DMS79 (cell line): Measurements from ENCODE around the gene ZBTB48.
"Not testable (repeated sequence)": the region's sequence is repeated elsewhere in the genome, so short reads cannot be mapped to it uniquely, and the experiment has no call there.

Experiments used
- DNase-seq: peaks from one replicate; lab custom pipeline; 2025; lab: John Stamatoyannopoulos, UW

ZBTB48 gene

DNA sequence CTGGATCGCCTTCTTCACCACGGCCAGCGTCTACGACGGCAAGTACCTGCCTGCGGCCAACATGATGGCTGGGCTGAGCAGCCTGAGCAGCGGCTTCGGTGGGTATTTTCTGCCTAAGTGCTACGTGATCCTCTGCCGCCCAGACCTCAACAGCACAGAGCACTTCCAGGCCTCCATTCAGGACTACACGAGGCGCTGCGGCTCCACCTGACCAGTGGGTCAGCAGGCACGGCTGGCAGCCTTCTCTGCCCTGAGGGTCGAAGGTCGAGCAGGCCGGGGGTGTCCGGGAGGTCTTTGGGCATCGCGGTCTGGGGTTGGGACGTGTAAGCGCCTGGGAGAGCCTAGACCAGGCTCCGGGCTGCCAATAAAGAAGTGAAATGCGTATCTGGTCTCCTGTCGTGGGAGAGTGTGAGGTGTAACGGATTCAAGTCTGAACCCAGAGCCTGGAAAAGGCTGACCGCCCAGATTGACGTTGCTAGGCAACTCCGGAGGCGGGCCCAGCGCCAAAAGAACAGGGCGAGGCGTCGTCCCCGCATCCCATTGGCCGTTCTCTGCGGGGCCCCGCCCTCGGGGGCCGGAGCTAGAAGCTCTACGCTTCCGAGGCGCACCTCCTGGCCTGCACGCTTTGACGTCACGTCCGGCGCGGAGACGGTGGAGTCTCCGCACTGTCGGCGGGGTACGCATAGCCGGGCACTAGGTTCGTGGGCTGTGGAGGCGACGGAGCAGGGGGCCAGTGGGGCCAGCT, at the start of gene ZBTB48:
ZBTB48 (plus strand) TSS at position 621 of the 745 bp plus-strand sequence. CDS start 616 bp downstream, outside the sequence.
- DNase-seq, result peak; percentile 97

DNA sequence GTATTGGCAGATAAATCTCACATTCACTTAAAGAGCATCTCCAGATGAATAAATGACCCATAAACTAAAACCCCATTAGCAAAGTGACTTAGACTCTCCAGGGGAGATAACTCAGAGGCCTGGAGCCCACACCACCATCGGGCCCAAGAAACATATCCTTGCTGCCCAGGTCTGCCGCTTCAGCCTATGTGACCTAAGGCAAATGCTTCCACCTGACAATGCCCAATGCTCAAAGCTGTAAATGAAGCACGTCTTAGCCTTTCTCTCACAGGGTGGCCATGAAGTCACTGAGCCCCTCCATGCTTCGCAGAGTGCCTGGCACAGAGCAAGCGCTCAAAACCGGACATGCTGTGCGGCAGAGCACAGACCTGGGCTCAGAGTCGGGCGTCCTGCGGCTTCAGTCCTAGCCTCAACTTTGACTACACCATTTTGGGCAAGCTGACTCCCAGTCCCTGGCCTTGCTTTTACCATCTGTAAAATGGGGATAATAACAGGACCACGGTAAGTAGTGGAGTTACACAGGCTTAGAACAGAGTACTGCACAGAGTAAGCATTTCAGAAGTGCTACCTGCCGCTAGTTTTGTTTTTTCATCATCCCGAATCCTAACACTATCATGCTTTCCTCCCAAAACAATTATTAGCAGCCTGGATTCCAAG, 49.2 kb upstream of the ZBTB48 start:
- DNase-seq, result no peak

DNA sequence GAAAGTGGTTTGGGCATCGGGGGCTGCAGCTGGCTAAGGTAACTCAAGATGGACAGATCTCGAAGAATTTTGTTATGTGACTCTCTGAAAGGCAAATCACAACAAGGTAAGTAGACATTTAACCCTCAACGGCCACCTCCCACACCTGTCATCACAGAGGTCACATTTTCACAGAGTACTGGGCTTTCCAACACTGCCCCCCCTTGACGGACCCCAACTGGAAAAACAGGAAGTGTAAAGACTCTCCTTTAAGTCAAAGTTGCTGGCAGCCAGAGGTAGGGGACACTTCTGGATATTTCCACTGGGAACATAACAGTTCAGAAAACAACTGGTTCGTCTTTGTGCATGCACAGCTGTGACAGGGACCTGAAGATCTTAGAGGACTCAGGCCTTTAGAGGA, 47.8 kb upstream of the ZBTB48 start:
- no peak for DNase-seq

DNA sequence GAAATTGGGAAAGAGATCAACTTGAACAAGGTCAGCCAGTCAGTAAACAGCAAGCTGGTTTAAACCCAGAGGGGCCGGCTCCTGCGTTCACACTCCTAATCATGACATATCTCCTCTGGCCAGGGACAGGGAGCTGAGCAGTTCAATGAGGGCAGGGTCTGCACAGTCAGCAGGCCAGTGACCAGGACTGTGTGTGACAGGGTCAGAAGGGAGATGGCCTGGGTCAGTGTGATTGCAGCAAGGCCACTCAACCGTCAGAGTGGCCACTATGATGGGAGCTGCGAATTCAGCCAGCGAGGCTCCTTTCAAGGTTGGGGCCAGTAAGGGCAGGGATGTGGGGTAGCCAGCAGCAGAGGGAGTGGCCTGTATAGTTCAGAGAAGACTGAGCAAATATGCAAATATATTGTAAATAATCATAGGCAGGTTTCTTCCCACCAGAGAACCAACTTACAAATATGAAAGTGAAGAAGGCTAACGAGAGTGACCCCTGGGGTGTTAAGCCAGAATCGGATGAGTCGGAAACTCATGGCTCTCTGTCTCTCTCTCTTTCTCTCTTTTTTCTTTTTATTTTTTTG, 45.5 kb upstream of the ZBTB48 start:
- DNase-seq, result no peak

DNA sequence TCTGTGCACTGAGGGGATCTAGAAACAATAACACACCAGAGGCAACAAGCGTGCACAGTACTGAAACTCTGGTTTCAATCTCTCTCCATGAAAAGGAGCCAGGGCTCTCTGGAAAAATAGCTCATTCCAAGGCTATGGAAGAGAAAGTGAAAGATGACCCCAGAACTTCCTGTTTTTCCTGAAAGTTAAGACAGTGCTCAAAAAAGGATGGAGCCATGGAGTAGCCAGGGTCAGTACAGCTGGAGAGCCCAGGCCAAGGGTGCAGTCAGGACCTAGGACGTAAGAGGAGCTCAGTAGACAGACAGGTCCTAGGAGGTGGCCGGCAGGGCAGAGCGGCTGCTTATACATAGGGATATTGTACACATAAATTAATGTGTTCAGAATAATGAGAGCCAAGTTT, 44.6 kb upstream of the ZBTB48 start:
- DNase-seq, result no peak

DNA sequence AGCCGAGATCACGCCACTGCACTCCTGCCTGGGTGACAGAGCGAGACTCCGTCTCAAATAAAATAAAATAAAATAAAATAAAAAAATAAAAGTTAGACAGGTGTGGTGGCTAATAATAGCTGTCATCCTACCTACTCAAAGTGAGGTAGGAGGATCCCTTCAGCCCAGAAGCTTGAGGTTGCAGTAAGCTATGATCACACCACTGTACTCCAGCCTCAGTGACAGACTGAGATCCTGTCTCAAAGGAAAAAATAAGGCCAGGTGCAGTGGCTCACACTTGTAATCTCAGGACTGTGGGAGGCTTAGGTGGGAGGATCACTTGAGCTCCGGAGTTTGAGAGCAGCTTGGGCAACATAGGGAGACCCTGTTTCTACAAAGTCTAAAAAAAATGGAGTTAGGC, 43.5 kb upstream of the ZBTB48 start:
- DNase-seq, result no peak

DNA sequence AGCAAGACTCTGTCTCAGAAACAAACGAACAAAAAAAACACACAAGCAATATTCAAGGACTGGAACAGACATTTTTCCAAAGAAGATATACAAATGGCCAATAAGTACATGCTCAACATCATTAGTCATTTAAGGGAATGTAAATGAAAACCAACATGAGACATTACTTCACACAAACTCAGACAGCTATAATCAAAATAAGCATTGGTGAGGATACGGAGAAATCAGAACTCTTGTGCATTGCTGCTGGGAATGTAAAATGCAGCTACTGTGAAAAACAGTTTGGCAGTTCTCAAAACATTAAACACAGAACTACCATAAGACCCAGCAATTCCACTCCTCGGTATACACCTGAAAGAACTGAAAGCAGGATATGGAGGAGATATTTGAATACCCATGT, 40.8 kb upstream of the ZBTB48 start:
- no peak for DNase-seq

DNA sequence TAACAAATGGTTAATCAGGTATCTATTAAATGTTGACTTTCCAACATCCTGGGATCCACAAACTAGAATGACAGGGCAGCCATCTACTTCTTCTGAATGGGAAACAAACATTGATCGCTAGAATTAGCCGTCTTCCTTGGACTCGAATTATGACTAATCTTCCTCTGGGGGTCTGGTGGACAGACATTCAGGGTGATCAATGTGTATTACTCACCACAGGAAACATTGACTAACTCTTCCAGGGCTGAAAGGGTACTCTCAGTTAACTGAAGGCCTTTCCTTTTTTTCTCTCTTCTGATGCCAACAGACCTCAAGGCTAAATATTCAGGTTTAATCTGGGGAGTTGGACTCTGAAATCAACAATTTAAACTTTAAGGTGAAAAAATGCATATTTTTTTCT, 35.0 kb upstream of the ZBTB48 start:
- no peak for DNase-seq

DNA sequence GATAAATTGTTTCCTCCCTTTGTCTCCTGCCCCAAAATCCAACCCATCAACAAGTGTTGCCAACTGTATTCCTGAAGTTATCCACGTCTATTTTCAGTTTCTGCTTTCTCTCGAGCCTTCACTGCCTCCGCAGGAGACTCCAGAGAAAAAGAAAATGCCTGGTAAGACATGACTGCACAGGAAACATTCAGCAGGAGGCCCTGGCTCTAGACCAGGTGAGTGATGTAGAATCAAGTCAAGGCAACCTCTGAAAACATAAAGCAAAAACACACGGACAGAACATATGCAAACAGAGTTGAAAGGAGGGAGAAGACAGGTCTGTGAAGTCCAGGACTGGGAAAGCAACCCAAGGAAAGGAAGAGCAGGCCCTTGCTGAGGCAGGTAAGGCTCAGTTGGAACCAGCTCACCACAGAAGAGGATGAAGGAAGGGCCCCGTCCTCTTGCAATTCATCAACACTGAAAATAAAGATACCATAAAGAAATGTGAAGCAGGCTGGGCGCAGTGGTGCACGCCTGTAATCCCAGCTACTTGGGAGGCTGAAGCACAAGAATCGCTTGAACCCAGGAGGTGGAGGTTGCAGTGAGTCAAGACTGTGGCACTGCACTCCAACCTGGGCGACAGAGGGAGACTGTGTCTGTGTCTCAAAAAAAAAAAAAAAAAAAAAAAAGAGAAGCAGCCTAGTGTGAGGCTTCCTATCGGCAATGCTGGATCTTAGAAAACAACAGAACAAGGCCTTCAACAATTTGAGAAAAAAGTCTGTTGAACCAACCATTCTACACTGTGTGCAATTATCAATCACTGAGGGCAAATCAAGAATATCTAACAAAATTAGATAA, 34.3 kb upstream of the ZBTB48 start:
- no peak for DNase-seq

DNA sequence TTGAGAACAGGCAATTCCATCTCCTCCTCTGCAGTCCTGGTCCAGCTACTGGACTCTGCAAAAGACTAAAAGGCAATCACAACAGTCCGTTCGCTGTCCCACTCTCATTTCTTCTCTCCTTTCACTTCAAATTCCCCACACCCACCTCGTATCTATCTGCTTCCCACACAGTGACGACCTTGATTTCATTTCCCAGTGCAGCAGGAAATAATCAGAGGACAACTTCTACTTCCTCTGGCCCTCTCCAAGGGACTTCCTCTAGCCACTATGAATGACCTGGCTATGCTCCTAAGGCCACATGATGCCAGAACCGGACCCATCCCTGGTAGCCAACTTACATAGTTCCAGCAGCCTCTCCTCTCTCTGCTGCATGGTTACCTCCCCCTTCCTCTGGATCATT, 33.5 kb upstream of the ZBTB48 start:
- no peak for DNase-seq

DNA sequence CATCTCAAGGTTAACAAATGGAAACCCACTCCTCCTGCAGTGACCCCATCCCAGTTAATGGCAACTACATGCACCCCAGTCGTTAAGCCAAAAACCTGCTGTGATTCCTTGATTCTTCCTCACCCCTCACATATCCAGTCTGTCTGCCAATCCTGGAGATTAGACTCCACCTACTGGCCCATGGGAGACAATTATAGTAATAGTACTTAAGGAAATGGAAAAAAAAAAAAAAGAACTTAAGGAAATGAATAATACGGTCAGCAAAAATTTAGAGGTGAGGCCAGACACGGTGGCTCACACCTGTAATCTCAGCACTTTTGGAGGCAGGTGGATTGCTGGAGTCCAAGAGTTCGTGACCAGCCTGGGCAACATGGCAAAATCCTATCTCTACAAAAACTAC, 32.5 kb upstream of the ZBTB48 start:
- DNase-seq, result no peak

DNA sequence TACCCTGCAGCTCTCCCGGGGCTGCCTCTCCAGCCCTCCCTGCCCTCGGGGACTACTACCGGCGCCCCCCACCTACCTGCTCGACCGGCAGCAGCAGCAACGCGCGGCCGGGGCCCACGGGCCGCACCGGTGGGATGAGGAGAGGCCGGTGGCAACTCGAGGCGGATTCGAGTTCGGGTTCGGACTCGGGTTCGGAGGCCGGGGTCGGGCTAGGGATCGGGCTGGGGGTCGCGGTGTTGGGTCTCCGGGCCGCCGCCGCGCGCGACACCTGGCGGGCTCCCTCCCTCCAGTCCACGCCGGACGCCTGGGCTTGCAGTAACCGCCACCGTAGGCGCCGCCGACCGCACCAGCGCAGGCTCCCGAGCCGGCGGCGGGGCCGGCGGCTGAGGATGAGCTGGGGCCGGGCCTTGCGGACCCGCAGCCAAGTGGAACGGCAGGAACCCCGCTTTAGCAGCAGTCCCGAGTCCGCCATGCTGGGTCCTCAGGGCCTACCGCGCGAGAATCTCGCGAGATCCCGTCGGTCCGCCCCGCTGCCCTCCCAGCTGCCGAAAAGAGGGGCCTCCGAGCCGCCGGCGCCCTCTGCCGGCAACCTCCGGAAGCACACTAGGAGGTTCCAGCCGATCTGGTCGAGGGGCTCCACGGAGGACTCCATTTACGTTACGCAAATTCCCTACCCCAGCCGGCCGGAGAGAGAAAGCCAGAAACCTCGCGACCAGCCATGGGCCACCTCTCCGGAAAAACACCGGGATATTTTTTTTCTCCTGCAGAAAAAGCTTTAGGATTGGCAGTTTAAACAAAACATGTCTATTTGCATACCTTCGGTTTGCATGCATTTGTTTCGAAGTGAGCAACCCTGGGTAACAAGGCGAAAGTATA, 25.5 kb upstream of the ZBTB48 start, which contains the start of gene NOL9:
NOL9 (minus strand) TSS at position 483 of the 876 bp plus-strand sequence; CDS start at position 472, 11 bp downstream.
- DNase-seq, result peak; percentile 84

DNA sequence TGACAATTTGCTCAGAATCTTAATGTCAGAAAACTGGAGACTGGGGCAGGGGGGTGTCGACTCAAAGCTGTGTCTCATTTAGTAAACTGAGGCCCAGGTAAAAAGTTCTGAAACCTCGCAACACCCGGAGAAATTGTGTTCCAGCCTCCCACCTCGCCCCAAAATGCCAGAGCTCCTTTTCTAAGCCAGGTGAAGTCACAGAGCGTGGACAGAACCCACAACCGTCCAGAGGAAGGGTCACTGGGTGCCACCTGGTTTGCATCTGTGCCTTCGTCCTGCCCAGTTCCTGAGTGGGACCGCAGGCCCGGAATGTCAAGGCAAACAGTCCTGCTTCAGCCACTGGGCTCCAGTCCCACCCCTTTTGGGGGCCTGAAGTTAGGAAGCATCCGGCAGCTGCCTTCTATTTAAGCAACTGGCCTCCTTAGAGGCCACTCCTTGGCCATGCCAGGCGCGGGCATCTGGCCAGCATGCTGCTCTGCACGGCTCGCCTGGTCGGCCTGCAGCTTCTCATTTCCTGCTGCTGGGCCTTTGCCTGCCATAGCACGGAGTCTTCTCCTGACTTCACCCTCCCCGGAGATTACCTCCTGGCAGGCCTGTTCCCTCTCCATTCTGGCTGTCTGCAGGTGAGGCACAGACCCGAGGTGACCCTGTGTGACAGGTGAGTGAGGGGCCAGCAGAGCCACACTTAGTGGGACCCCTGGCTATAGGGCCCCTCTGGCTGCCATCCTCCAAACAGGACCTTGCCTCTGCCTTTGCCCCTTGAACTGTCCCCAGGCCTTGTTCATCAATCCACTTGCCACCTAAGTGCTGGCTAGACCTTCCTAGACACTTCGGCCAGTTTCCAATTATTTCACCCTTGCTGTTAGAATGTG, 24.7 kb upstream of the ZBTB48 start, which contains the start of gene TAS1R1:
TAS1R1 (plus strand) TSS at position 401 of the 872 bp plus-strand sequence; CDS start at position 468, 67 bp downstream.
- no peak for DNase-seq

DNA sequence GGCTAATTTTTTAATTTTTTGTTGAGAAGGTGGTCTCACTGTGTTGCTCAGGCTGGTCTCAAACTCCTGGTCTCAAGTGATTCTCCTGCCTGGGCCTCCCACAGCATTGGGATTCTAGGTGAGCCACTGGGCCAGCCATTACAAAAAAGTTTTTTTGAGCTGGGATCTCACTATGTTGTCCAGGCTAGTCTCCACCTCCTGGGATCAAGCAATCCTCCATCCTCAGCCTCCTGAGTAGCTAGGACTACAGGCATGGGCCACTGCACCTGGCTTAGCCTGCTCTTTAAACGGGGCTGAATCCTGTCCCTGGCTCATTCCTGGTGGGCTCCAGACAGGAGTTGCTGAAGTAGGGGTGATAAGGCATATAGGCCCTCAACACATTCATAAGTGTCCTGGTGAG, 22.2 kb upstream of the ZBTB48 start:
- no peak for DNase-seq

DNA sequence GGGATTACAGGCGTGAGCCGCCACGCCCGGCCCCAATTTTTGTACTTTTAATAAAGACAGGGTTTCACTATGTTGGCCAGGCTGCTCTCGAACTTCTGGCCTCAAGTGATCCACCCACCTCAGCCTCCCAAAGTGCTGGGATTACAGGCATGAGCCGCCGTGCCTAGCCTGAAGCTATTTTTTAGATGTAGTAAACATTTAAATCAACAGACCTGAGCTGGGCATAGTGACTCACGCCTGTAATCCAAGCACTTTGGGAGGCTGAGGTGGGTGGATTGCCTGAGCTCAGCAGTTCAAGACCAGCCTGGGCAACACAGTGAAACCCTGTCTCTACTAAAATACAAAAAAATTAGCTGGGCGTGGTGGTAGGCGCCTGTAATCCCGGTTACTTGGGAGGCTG, 20.6 kb upstream of the ZBTB48 start:
- not testable (repeated sequence) for DNase-seq

DNA sequence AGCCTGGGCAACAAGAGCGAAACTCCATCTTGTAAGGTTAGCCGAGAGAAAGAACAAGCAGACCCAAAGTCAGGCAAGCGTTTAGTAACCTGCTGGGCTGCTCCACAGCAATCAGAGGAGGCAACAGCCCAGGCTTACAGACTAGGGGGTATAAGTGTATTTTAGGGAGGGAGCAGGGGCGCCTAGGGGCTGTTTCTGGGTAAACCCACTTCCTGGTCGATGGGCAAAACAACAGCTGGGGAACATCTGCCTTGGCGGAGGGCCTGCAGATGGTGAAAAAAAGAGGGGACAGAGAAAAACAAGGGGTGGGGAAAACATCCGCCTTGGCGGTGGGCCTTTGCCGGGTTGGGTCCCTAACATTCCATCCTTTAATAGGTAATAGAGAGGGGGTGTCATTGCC, 19.5 kb upstream of the ZBTB48 start:
- DNase-seq, result no peak

DNA sequence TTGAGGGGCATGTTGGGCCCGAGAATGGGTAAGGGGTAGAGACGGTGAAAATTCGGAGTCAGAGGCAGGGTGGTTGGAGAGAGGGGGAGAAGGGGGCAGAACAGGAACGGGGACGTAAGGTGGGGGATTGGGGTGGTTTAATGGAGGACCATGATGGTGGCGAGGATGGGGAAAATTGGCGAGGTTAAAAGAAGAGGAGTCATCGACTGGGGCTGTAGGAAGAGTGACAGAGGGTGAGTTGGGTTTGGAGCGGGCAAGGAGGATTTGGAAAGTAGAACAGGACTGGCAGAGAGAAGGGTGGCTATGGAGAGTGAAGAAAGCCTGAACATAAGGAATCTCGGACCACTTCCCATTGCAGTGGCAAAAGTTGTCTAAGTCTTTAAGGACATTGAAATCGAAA, 10.8 kb upstream of the ZBTB48 start:
- no peak for DNase-seq

DNA sequence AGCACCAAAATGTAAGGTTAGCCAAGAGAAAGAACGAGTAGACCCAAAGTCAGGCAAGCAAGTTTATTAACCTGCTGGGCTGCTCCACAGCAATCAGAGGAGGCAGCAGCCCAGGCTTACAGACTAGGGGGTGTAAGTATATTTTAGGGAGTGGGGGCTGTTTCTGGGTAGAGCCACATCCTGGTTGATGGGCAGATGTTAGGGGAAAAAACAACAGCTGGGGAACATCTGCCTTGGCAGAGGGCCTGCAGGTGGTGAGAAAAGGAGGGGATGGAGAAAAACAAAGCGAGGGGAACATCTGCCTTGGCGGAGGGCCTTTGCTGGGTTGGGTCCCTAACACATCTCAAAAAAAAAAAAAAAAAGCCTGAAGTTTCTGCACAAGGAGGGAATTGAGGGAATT, 9.7 kb upstream of the ZBTB48 start:
- no peak for DNase-seq

DNA sequence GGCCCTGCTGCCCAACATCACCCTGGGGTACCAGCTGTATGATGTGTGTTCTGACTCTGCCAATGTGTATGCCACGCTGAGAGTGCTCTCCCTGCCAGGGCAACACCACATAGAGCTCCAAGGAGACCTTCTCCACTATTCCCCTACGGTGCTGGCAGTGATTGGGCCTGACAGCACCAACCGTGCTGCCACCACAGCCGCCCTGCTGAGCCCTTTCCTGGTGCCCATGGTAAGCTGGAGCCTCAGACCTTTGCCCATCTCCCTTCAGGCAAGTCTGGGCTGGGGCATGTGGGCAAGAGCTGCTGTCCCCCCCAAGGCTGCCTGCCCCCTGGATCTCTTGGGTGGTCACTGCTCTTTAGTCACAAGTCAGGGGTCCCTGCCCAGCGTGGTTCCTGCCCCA, 8.8 kb upstream of the ZBTB48 start:
- DNase-seq, result no peak

DNA sequence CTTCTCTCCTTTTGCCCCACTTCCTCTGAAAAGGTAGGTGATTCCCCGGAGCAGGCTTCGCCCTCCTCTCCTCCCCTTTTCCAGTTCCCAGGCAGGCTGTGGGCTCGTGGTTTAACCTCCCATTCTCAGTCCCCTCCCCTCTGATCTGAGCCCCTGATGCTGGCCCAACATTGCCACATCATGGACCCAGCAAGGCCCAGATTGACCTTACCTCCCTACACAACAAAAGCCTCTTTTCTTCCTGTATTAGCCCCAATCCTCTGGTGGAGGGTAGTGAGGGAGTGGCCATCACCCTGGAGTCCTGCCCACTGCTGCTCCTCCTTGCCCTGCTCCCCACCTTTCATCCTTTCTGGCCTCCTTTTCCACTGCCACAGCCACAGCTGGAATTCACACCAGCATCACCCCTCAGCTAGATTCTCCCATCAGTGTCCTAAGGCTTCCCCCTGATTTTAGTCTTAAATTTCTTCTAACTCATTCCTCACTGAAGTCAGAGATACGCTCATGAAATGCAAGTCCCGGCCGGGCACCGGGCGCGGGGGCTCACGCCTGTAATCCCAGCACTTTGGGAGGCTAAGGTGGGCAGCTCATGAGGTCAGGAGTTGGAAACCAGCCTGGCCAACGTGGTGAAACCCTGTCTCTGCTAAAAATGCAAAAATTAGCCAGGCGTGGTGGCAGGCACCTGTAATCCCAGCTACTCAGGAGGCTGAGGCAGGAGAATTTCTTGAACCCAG, 7.0 kb upstream of the ZBTB48 start:
- DNase-seq, result no peak
